SK-N-DZ (cell line): ENCODE results near the gene EPB41L2.

ENCODE experiments used
- DNase-seq: peaks from one replicate; pipeline ENCODE4 v3.0.0-alpha.2; 2015; ENCODE audit warnings: low spot score

Gene EPB41L2

GRCh38 chr6:130870179-130870880, 192.7 kb downstream of the EPB41L2 start:
- DNase-seq = no peak

GRCh38 chr6:130869681-130870080, 193.4 kb downstream of the EPB41L2 start:
- no peak for DNase-seq

- DNase-seq = no peak
Observed at GRCh38 chr6:130865793-130866192, 197.3 kb downstream of the EPB41L2 start.

GRCh38 chr6:130864344-130864743, 198.7 kb downstream of the EPB41L2 start:
- DNase-seq = no peak

- DNase-seq = no peak
Observed at GRCh38 chr6:130863415-130864230, 199.4 kb downstream of the EPB41L2 start.

GRCh38 chr6:130862370-130862769, 200.7 kb downstream of the EPB41L2 start:
- DNase-seq = no peak

- DNase-seq = no peak
Observed at GRCh38 chr6:130859161-130859867, 203.7 kb downstream of the EPB41L2 start.

- no peak for DNase-seq
Observed at GRCh38 chr6:130858498-130859160, 204.4 kb downstream of the EPB41L2 start.

GRCh38 chr6:130858054-130858453, 205.0 kb downstream of the EPB41L2 start:
- DNase-seq = no peak

GRCh38 chr6:130853555-130854183, 209.4 kb downstream of the EPB41L2 start:
- no peak for DNase-seq

- no peak for DNase-seq
Observed at GRCh38 chr6:130852844-130853554, 210.0 kb downstream of the EPB41L2 start.

GRCh38 chr6:130851026-130851425, 212.0 kb downstream of the EPB41L2 start:
- DNase-seq = no peak

- DNase-seq = no peak
Observed at GRCh38 chr6:130849594-130849993, 213.5 kb downstream of the EPB41L2 start.

- no peak for DNase-seq
Observed at GRCh38 chr6:130848945-130849344, 214.1 kb downstream of the EPB41L2 start.

- no peak for DNase-seq
Observed at GRCh38 chr6:130847001-130847910, 215.8 kb downstream of the EPB41L2 start.

- DNase-seq = no peak
Observed at GRCh38 chr6:130846501-130846900, 216.5 kb downstream of the EPB41L2 start.

GRCh38 chr6:130843575-130844320, 219.3 kb downstream of the EPB41L2 start:
- peak; percentile 29 for DNase-seq

- no peak for DNase-seq
Observed at GRCh38 chr6:130841128-130841728, 221.8 kb downstream of the EPB41L2 start.
